ENCODE measurements around the gene LRWD1.

The LRWD1 gene

GRCh38 chr7:102450242-102450641 lies 14.5 kb upstream of the LRWD1 start:
- TF ChIP-seq, protein P1, sequence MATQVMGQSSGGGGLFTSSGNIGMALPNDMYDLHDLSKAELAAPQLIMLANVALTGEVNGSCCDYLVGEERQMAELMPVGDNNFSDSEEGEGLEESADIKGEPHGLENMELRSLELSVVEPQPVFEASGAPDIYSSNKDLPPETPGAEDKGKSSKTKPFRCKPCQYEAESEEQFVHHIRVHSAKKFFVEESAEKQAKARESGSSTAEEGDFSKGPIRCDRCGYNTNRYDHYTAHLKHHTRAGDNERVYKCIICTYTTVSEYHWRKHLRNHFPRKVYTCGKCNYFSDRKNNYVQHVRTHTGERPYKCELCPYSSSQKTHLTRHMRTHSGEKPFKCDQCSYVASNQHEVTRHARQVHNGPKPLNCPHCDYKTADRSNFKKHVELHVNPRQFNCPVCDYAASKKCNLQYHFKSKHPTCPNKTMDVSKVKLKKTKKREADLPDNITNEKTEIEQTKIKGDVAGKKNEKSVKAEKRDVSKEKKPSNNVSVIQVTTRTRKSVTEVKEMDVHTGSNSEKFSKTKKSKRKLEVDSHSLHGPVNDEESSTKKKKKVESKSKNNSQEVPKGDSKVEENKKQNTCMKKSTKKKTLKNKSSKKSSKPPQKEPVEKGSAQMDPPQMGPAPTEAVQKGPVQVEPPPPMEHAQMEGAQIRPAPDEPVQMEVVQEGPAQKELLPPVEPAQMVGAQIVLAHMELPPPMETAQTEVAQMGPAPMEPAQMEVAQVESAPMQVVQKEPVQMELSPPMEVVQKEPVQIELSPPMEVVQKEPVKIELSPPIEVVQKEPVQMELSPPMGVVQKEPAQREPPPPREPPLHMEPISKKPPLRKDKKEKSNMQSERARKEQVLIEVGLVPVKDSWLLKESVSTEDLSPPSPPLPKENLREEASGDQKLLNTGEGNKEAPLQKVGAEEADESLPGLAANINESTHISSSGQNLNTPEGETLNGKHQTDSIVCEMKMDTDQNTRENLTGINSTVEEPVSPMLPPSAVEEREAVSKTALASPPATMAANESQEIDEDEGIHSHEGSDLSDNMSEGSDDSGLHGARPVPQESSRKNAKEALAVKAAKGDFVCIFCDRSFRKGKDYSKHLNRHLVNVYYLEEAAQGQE (IDR thresholded peaks at IDR 0.05; ENCODE audit: insufficient read depth in 1 of 2, low read depth in 2 of 2, low read length in 2 of 2): no peak
- TF ChIP-seq SIN3A (IDR thresholded peaks at IDR 0.05; ENCODE audit: borderline replicate concordance, insufficient read depth, low read length): no peak

DNA sequence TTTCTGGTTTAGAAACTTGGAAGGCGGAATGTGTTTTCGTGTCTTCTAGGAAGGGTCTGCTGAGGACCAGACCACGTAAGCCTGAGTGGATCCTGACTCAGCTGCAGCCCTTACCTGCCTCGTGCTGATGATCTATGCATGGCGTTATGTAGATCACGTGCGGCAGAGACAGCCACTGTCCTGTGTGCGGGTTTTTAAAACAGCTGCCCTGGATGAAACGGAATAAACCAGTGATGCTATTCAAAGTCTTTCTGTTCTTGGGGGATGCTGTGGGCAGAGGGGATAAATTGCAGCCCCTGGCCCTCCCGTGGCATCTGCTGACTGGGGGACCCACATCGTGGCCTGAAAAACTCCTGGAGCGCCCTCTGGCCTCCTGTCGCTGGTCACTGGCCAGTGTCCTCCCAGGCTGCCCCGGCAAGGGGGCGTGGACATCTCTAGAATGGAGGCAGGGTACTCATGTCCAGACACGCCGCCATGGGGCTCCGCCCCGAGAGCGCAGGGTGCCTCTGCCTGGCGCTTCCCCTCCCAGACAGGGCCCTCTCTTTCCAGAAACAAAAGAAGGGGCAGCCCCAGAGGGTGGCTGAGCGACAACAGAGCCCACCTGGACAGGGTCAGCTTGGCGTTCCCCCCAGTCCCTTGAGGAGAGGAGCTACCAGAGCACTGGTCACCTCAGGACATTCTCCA lies 13.3 kb upstream of the LRWD1 start:
- no peak for TF ChIP-seq FOXP2 (optimal IDR thresholded peaks at IDR 0.05; ENCODE audit: borderline replicate concordance, extremely low read depth, extremely low read length, insufficient read depth)
- TF ChIP-seq TAF1 (IDR thresholded peaks at IDR 0.05; ENCODE audit: borderline replicate concordance, insufficient read depth, low read length): no peak
- TF ChIP-seq SIN3A (IDR thresholded peaks at IDR 0.05; ENCODE audit: borderline replicate concordance, insufficient read depth, low read length): no peak
- no peak for TF ChIP-seq POLR2AphosphoS5 (IDR thresholded peaks at IDR 0.05; ENCODE audit: low read depth, low read length)
- TF ChIP-seq, protein P1 (IDR thresholded peaks at IDR 0.05; ENCODE audit: insufficient read depth in 1 of 2, low read depth in 2 of 2, low read length in 2 of 2): no peak

DNA sequence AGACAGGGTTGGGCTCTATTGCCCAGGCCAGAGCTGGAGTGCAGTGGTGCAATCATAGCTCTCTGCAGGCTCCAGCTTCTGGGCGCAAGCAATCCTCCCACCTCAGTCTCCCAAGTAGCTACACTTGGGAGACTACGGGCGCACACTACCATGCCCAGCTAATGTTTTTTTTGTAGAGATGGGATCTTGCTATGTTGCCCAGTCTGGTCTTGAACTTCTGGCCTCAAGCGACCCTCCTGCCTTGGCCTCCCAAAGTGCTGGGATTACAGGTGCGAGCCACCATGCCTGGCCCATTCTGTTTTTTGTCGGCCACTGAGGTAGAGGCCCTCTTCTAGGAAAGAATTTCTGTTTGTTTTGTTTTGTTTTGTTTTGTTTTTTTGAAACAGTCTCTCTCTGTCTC lies 12.3 kb upstream of the LRWD1 start:
- TF ChIP-seq FOXP2 (optimal IDR thresholded peaks at IDR 0.05; ENCODE audit: borderline replicate concordance, extremely low read depth, extremely low read length, insufficient read depth) (no peak), SIN3A (IDR thresholded peaks at IDR 0.05; ENCODE audit: borderline replicate concordance, insufficient read depth, low read length) (no peak), TAF1 (IDR thresholded peaks at IDR 0.05; ENCODE audit: borderline replicate concordance, insufficient read depth, low read length) (no peak), POLR2AphosphoS5 (IDR thresholded peaks at IDR 0.05; ENCODE audit: low read depth, low read length) (no peak)
- TF ChIP-seq, protein P1 (IDR thresholded peaks at IDR 0.05; ENCODE audit: insufficient read depth in 1 of 2, low read depth in 2 of 2, low read length in 2 of 2): no peak

GRCh38 chr7:102453319-102453718 lies 11.5 kb upstream of the LRWD1 start:
- TF ChIP-seq FOXP2 (optimal IDR thresholded peaks at IDR 0.05; ENCODE audit: borderline replicate concordance, extremely low read depth, extremely low read length, insufficient read depth) (no peak), SIN3A (IDR thresholded peaks at IDR 0.05; ENCODE audit: borderline replicate concordance, insufficient read depth, low read length) (no peak), POLR2AphosphoS5 (IDR thresholded peaks at IDR 0.05; ENCODE audit: low read depth, low read length) (no peak), TAF1 (IDR thresholded peaks at IDR 0.05; ENCODE audit: borderline replicate concordance, insufficient read depth, low read length) (no peak)
- TF ChIP-seq, protein P1 (IDR thresholded peaks at IDR 0.05; ENCODE audit: insufficient read depth in 1 of 2, low read depth in 2 of 2, low read length in 2 of 2): no peak

DNA sequence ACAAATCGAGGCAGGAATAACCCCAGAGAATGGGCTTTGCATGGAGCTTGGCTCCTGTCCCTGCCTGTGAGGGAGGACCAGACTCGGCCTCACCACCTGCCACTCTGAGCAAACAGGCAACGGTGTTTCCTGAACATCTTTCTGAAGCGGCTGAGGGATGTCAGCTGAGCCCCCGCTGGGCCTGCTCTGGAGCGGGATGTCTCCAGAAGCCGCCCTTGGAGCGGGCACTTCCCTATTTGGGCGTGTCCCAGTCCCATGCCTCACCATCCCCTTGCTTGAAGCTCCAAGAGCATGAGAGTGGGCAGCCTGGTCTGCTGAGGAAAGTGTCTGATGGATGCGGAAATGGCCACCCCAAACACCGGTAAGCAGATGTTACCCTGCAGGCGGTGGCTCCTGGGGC lies 10.3 kb upstream of the LRWD1 start:
- TF ChIP-seq FOXP2 (optimal IDR thresholded peaks at IDR 0.05; ENCODE audit: borderline replicate concordance, extremely low read depth, extremely low read length, insufficient read depth): no peak
- no peak for TF ChIP-seq SIN3A (IDR thresholded peaks at IDR 0.05; ENCODE audit: borderline replicate concordance, insufficient read depth, low read length)
- no peak for TF ChIP-seq TAF1 (IDR thresholded peaks at IDR 0.05; ENCODE audit: borderline replicate concordance, insufficient read depth, low read length)
- no peak for TF ChIP-seq POLR2AphosphoS5 (IDR thresholded peaks at IDR 0.05; ENCODE audit: low read depth, low read length)
- TF ChIP-seq, protein P1 (IDR thresholded peaks at IDR 0.05; ENCODE audit: insufficient read depth in 1 of 2, low read depth in 2 of 2, low read length in 2 of 2): no peak
